ENCODE data around the gene JPT1. TPM values are rescaled to one million over a fixed set of nuclear protein-coding genes. Genes with fewer than 3 reads are reported as not detected.

JPT1 gene
- total RNA-seq, 1 experiment from 2014 or later, result 265 TPM

GRCh38 chr17:75124819-75125162, 29.5 kb downstream of the JPT1 start:
- no peak overlapping the region for H3K4me3 Mint-ChIP-seq
- H3K4me1 Mint-ChIP-seq, result peaks cover 7 to 8% of the 10 kb centered on the region in 2 experiments; a peak in 3 of 4 replicates
- Histone ChIP-seq H2AFZ (ENCODE audit: low read length) (no peak overlapping the region), H2BK15ac (ENCODE audit: low read depth, low read length) (no peak overlapping the region; the same call in 1 of the 2 replicates), H3K27ac (ENCODE audit: insufficient read length, low read depth, low read length) (no peak overlapping the region), H3K18ac (ENCODE audit: insufficient read length, low read depth, low read length) (no peak overlapping the region), H3K56ac (ENCODE audit: insufficient read length, low read depth, low read length) (no peak overlapping the region), H3K9ac (ENCODE audit: extremely low read depth, insufficient read length, low read length) (no peak overlapping the region), H3K79me2 (ENCODE audit: insufficient read depth, low read length) (no peaks in the 10 kb centered on the region), H3K23me2 (ENCODE audit: insufficient read length, low read depth, low read length, poor library complexity, severe bottlenecking) (no peaks in the 10 kb centered on the region), H4K5ac (ENCODE audit: insufficient read length, low read depth, low read length) (no peak overlapping the region), H3K4me1 (ENCODE audit: insufficient read depth, low read length) (no peaks in the 10 kb centered on the region), H3K4ac (ENCODE audit: low read depth, low read length) (no peak overlapping the region), H2AK5ac (ENCODE audit: insufficient read length, low read length) (no peak overlapping the region), H3K14ac (ENCODE audit: insufficient read depth, low read length) (no peak overlapping the region), H3K79me1 (ENCODE audit: insufficient read depth, low read depth, low read length, poor library complexity, severe bottlenecking) (no peaks in the 10 kb centered on the region), H4K8ac (replicated peaks; ENCODE audit: insufficient read length, low read depth, low read length) (no peak overlapping the region), H2BK5ac (ENCODE audit: insufficient read length, low read length) (no peak overlapping the region), H2BK20ac (ENCODE audit: low read depth, low read length, poor library complexity, severe bottlenecking) (no peak overlapping the region), H3K4me2 (ENCODE audit: insufficient read depth, insufficient read length, low read length) (no peak overlapping the region), H2BK12ac (ENCODE audit: insufficient read length, low read depth, low read length) (no peak overlapping the region), H4K91ac (ENCODE audit: insufficient read length, low read depth, low read length) (no peak overlapping the region), H3T11ph (ENCODE audit: low read length) (no peak overlapping the region), H4K20me1 (ENCODE audit: control insufficient read depth, insufficient read depth, insufficient read length) (no peaks in the 10 kb centered on the region), H3K23ac (ENCODE audit: insufficient read length, low read depth, low read length) (no peak overlapping the region), H3K9me3 (ENCODE audit: control insufficient read depth, low read depth, low read length) (no peaks in the 10 kb centered on the region), H2BK120ac (ENCODE audit: low read depth, low read length, poor library complexity, severe bottlenecking) (no peak overlapping the region), H3K27me3 (ENCODE audit: insufficient read depth, low read length) (no peaks in the 10 kb centered on the region)
- no peak for TF ChIP-seq CTCF (conservative IDR thresholded peaks at IDR 0.05)
- H3K27me3 Mint-ChIP-seq (ENCODE audit: low read depth), result no peaks in the 10 kb centered on the region
- H3K27ac Mint-ChIP-seq, result peak overlapping the region in 1 of 3 experiments; percentile 78; a peak in 1 of 7 replicates
- no peaks in the 10 kb centered on the region; a peak in 1 of 5 replicates for H3K9me3 Mint-ChIP-seq
- WGBS (ENCODE audit: extremely low coverage, insufficient read length, low lambda C conversion rate), result no CpG with 5 or more reads among the region's 4 CpGs
- H3K36me3 Mint-ChIP-seq (ENCODE audit: insufficient read depth in 1 of 3, low read depth in 3 of 3), result peaks cover 4 to 23% (median 19%) of the 10 kb centered on the region in 3 experiments
- no peak for DNase-seq

Measured in H9 (cell line).